Measurements from ENCODE around the gene NUFIP1. TPM values are rescaled to one million over a fixed set of nuclear protein-coding genes. Genes with fewer than 3 reads are reported as not detected.

NUFIP1 gene
- total and polyA plus RNA-seq, 2 donors (not counting 3 experiments of a cell fraction or from before 2014, with no cell fraction given) = 1.4 to 6.9 TPM

DNA sequence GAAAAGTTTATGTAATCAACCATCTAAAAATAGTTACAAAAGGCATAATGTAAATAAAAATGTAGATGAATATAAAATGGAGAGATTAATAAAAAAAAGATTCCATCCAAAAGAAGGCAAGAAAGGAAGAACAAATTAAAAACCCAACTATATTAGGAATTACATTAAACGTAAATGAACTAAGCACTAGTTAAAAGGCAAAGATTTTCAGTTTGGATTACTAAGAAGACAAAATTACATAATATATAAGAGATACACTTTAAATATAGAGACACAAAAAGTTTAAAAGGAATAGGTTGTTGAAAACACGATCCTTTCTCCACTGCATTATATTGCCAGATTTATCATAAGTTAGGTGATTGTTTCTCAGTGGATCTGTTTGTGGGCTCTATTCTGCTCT, 27.3 kb downstream of the NUFIP1 start:
- H3K27me3 ChIP-seq (ENCODE audit: control insufficient read depth in 2 of 2, insufficient read depth in 2 of 2, low read length in 2 of 2) = no peaks in the 10 kb centered on the region
- no peaks in the 10 kb centered on the region for H3K4me1 ChIP-seq (ENCODE audit: control insufficient read depth, extremely low read depth, insufficient read depth, low read length)
- no peaks in the 10 kb centered on the region for H3K9me3 ChIP-seq (replicated peaks; ENCODE audit: control insufficient read depth, insufficient read depth, low read length)
- BruUV-seq (replicated peaks) = no TSS peak
- H3K36me3 ChIP-seq (ENCODE audit: control insufficient read depth in 2 of 2, extremely low read depth in 1 of 2, insufficient read depth in 2 of 2, low read length in 2 of 2) = peaks cover 8 to 14% of the 10 kb centered on the region in 2 experiments
- ChIA-PET POLR2A (no interaction called here), CTCF (no interaction called here)
- no peaks in the 10 kb centered on the region for H4K20me1 ChIP-seq (replicated peaks; ENCODE audit: control insufficient read depth, extremely low read depth, insufficient read depth, low read length)
- no peaks in the 10 kb centered on the region for H3K79me2 ChIP-seq (ENCODE audit: control insufficient read depth, insufficient read depth, low read length)
- H3K4me2 ChIP-seq (ENCODE audit: insufficient read depth, low read length) = no peak overlapping the region
- TF ChIP-seq, protein P1, sequence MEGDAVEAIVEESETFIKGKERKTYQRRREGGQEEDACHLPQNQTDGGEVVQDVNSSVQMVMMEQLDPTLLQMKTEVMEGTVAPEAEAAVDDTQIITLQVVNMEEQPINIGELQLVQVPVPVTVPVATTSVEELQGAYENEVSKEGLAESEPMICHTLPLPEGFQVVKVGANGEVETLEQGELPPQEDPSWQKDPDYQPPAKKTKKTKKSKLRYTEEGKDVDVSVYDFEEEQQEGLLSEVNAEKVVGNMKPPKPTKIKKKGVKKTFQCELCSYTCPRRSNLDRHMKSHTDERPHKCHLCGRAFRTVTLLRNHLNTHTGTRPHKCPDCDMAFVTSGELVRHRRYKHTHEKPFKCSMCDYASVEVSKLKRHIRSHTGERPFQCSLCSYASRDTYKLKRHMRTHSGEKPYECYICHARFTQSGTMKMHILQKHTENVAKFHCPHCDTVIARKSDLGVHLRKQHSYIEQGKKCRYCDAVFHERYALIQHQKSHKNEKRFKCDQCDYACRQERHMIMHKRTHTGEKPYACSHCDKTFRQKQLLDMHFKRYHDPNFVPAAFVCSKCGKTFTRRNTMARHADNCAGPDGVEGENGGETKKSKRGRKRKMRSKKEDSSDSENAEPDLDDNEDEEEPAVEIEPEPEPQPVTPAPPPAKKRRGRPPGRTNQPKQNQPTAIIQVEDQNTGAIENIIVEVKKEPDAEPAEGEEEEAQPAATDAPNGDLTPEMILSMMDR (IDR thresholded peaks at IDR 0.05; ENCODE audit: extremely low read depth in 1 of 2, insufficient read depth in 1 of 2, low read depth in 1 of 2, low read length in 2 of 2) = no peak
- no peak for TF ChIP-seq POLR2A (IDR thresholded peaks at IDR 0.05; ENCODE audit: low read depth, low read length)
- no peak for TF ChIP-seq FOS (IDR thresholded peaks at IDR 0.05; ENCODE audit: borderline replicate concordance, insufficient read depth, low read length)
- TF ChIP-seq MYC (IDR thresholded peaks at IDR 0.05; ENCODE audit: low read depth, low read length) = no peak
- TF ChIP-seq POLR2AphosphoS5 (IDR thresholded peaks at IDR 0.05; ENCODE audit: insufficient read depth, low read depth, low read length) = no peak
- FAIRE-seq (no peak), DNase-seq (ENCODE audit: low read depth, low spot score) (no peak)
- H3K27ac ChIP-seq (ENCODE audit: insufficient read depth, low read depth, low read length) = no peak overlapping the region
- intact Hi-C loops (cut with micrococcal nuclease) = no loop called here
- H3K4me3 ChIP-seq (replicated peaks in 1 of 3; ENCODE audit: insufficient read depth in 1 of 3, low read depth in 1 of 3, low read length in 3 of 3) = no peak overlapping the region
- H3K9ac ChIP-seq (replicated peaks; ENCODE audit: extremely low read depth, insufficient read depth, low read length) = no peak overlapping the region
- no peak overlapping the region for H2AFZ ChIP-seq (ENCODE audit: low read depth, low read length)
- dilution Hi-C loops (cut with MboI; ENCODE audit: extremely low pct_ligation_motif_present, low sequenced_read_pairs) = no loop called here
- no peaks in the 10 kb centered on the region for H3K9me1 ChIP-seq (replicated peaks; ENCODE audit: control insufficient read depth, extremely low read depth, insufficient read depth, low read length)

DNA sequence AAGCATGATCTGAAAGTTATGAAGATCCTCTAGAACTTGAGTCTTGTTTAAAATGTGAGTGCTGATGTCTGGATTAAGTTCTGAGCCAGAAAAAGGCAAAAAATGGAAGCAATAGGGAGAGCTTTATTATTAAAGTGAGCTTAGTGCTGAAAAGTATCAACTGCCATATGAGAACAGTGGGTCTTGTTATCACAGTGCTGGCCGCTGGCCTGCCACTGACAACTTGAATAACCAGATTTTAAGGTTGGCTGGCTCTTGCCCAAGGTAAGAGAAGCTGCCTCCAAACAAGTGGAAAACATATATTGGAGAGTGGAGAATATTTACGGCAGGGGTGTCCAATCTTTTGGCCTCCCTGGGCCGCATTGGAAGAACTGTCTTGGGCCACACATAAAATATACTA, 33.9 kb downstream of the NUFIP1 start:
- no TSS peak for BruUV-seq (replicated peaks)
- no peaks in the 10 kb centered on the region for H3K9me1 ChIP-seq (replicated peaks; ENCODE audit: control insufficient read depth, extremely low read depth, insufficient read depth, low read length)
- dilution Hi-C loops (cut with MboI; ENCODE audit: extremely low pct_ligation_motif_present, low sequenced_read_pairs) (no loop called here), intact Hi-C loops (cut with micrococcal nuclease) (no loop called here)
- no peaks in the 10 kb centered on the region for H3K4me1 ChIP-seq (ENCODE audit: control insufficient read depth, extremely low read depth, insufficient read depth, low read length)
- FAIRE-seq (no peak), DNase-seq (ENCODE audit: low read depth, low spot score) (no peak)
- H3K9ac ChIP-seq (replicated peaks; ENCODE audit: extremely low read depth, insufficient read depth, low read length) = no peak overlapping the region
- ChIA-PET CTCF (interaction anchor here (0.9 to 1.0 kb wide), 2 partner anchors 9 to 28 kb away, joined by 3 read pairs; no protein-coding TSS in a partner anchor), POLR2A (no interaction called here)
- no peak overlapping the region for H3K4me2 ChIP-seq (ENCODE audit: insufficient read depth, low read length)
- no peaks in the 10 kb centered on the region for H3K9me3 ChIP-seq (replicated peaks; ENCODE audit: control insufficient read depth, insufficient read depth, low read length)
- H2AFZ ChIP-seq (ENCODE audit: low read depth, low read length) = no peak overlapping the region
- H3K36me3 ChIP-seq (ENCODE audit: control insufficient read depth in 2 of 2, extremely low read depth in 1 of 2, insufficient read depth in 2 of 2, low read length in 2 of 2) = no peaks in the 10 kb centered on the region
- H3K27ac ChIP-seq (ENCODE audit: insufficient read depth, low read depth, low read length) = no peak overlapping the region
- no peak for TF ChIP-seq POLR2A (IDR thresholded peaks at IDR 0.05; ENCODE audit: low read depth, low read length)
- TF ChIP-seq EZH2 (IDR thresholded peaks at IDR 0.05; ENCODE audit: borderline replicate concordance, low read depth, low read length, severe bottlenecking) = no peak
- H3K4me3 ChIP-seq (replicated peaks in 1 of 3; ENCODE audit: insufficient read depth in 1 of 3, low read depth in 1 of 3, low read length in 3 of 3) = no peak overlapping the region
- H3K27me3 ChIP-seq (ENCODE audit: control insufficient read depth in 2 of 2, insufficient read depth in 2 of 2, low read length in 2 of 2) = no peaks in the 10 kb centered on the region
- H4K20me1 ChIP-seq (replicated peaks; ENCODE audit: control insufficient read depth, extremely low read depth, insufficient read depth, low read length) = no peaks in the 10 kb centered on the region
- no peaks in the 10 kb centered on the region for H3K79me2 ChIP-seq (ENCODE audit: control insufficient read depth, insufficient read depth, low read length)

Data from endothelial cell of umbilical vein (primary cell).